Esophagus squamous epithelium (tissue), 5 donors: ENCODE data around the gene SH3BP5L. TPM values are rescaled to one million over a fixed set of nuclear protein-coding genes. Genes with fewer than 3 reads are reported as not detected.

Experiments
- DNase-seq: peaks from one replicate; lab custom pipeline; 2025; lab: John Stamatoyannopoulos, UW
- H3K27ac ChIP-seq, 4 donors: fragments of 200-600 bp; sonication (generic); one replicate each; pipeline ENCODE4 v1.5.1; 2016 to 2019; ENCODE audit warnings: mild to moderate bottlenecking in 1 of 4
- H3K27me3 ChIP-seq, 4 donors: fragments of 200-600 bp; sonication (generic); 1 replicate in 3 of 4; 2 replicates in 1 of 4; pipeline versions ENCODE4 v1.5.1 to v1.6.0; 2017 to 2021; ENCODE audit warnings: antibody characterized with exemption in 1 of 4
- H3K36me3 ChIP-seq, 3 donors: fragments of 200-600 bp; sonication (generic); one replicate each; pipeline ENCODE4 v1.5.1; 2016 to 2019
- H3K4me1 ChIP-seq, 3 donors: fragments of 200-600 bp; sonication (generic); one replicate each; pipeline ENCODE4 v1.5.1; 2017 to 2019
- H3K4me3 ChIP-seq, 4 donors: fragments of 200-600 bp; sonication (generic); 1 replicate in 3 of 4; 2 replicates in 1 of 4; pipeline ENCODE4 v1.5.1; 2016 to 2019; ENCODE audit warnings: mild to moderate bottlenecking in 2 of 4, moderate library complexity in 1 of 4
- H3K9me3 ChIP-seq, 3 donors: fragments of 200-600 bp; sonication (generic); one replicate each; pipeline ENCODE4 v1.5.1; 2016 to 2019
- CTCF ChIP-seq, 6 experiments: fragments of 450-650 bp in 4 of 6; fragments of 200-600 bp in 2 of 6; sonication (generic) in 2 of 6; IDR thresholded peaks; one replicate each; pipeline ENCODE4 v1.5.1; 2016 to 2019; ENCODE audit warnings: antibody characterized with exemption in 6 of 6, mild to moderate bottlenecking in 4 of 6, moderate library complexity in 4 of 6
- POLR2A ChIP-seq, 4 donors: fragments of 450-650 bp; IDR thresholded peaks; one replicate each; pipeline ENCODE4 v1.6.1; 2017; ENCODE audit warnings: antibody characterized with exemption in 4 of 4, mild to moderate bottlenecking in 4 of 4, moderate library complexity in 3 of 4
- WGBS, 2 donors: methylation state at CpG; one replicate each; pipeline ENCODE4 v1.1.5; 2018; 5-methylcytosine and 5-hydroxymethylcytosine counted together
- intact Hi-C: fragments of 100-400 bp; cut with DNase I; formaldehyde crosslinking; loops from one replicate; pipeline ENCODE4 v1.15.0; 2022
- total RNA-seq, 4 donors: library from RNA; depleted of rRNA; stranded (reverse); fragments of >200 nt; gene quantifications; one replicate each; pipeline ENCODE4 v1.1.0, GENCODE V29; 2016
- donor health status: DM: yes; HTN: yes; CAD: no.

Gene SH3BP5L
- total RNA-seq: 10 to 100 TPM; 19.2 to 23.1 (median 21.9) TPM

GRCh38 chr1:248825909-248826760, at the start of gene SH3BP5L:
SH3BP5L (minus strand) TSS chr1:248825915; CDS start chr1:248824935, 980 bp downstream.
- WGBS, 2 donors: 0 to 1% methylated on average over 24 to 46 of the region's 56 CpGs
- Histone ChIP-seq H3K27me3 (no peaks in the 10 kb centered on the region), H3K36me3 (peaks cover 0 to 37% (median 0%) of the 10 kb centered on the region in 3 donors), H3K27ac (peak within 1 kb of the TSS; percentile 93 to 99 (median 97)), H3K9me3 (no peaks in the 10 kb centered on the region), H3K4me3 (peak within 1 kb of the TSS; percentile 78 to 96 (median 84)), H3K4me1 (peaks cover 34 to 51% (median 44%) of the 10 kb centered on the region in 3 donors)
- TF ChIP-seq POLR2A (IDR thresholded peaks at IDR 0.05) (peak in 2 of 4 donors; percentile 76 to 83), CTCF (IDR thresholded peaks at IDR 0.05) (peak in 5 of 6 experiments; percentile 52 to 64 (median 56))
- intact Hi-C loops: no loop called here
- peak; percentile 82 for DNase-seq

- Histone ChIP-seq H3K27me3 (no peaks in the 10 kb centered on the region), H3K36me3 (no peaks in the 10 kb centered on the region), H3K4me3 (peak overlapping the region; percentile 44 to 72 (median 66)), H3K27ac (peak overlapping the region; percentile 89 to 97 (median 96)), H3K9me3 (no peaks in the 10 kb centered on the region), H3K4me1 (peaks cover 0 to 23% (median 3%) of the 10 kb centered on the region in 3 donors)
- no peak for DNase-seq
- TF ChIP-seq CTCF (IDR thresholded peaks at IDR 0.05) (peak in 1 of 6 experiments; percentile 16), POLR2A (IDR thresholded peaks at IDR 0.05) (no peak)
- intact Hi-C loops: no loop called here
- 3 to 4% methylated on average over 19 to 21 of the region's 23 CpGs for WGBS, 2 donors
Observed at GRCh38 chr1:248873993-248874533, 48.3 kb upstream of the SH3BP5L start.

GRCh38 chr1:248873409-248873992, 47.8 kb upstream of the SH3BP5L start:
- Histone ChIP-seq H3K9me3 (no peaks in the 10 kb centered on the region), H3K4me3 (peak overlapping the region; percentile 44 to 72 (median 66)), H3K27me3 (no peaks in the 10 kb centered on the region), H3K27ac (peak overlapping the region; percentile 89 to 97 (median 96)), H3K36me3 (no peaks in the 10 kb centered on the region), H3K4me1 (peaks cover 0 to 23% (median 3%) of the 10 kb centered on the region in 3 donors)
- peak; percentile 39 for DNase-seq
- intact Hi-C loops: no loop called here
- WGBS, 2 donors: 0% methylated on average over 6 to 22 of the region's 41 CpGs
- TF ChIP-seq CTCF (IDR thresholded peaks at IDR 0.05) (no peak), POLR2A (IDR thresholded peaks at IDR 0.05) (peak in 2 of 4 donors; percentile 39 to 41)

- WGBS, 2 donors: 1 to 5% methylated on average over 12 to 28 of the region's 31 CpGs
- Histone ChIP-seq H3K4me3 (peak overlapping the region; percentile 44 to 72 (median 66)), H3K36me3 (no peaks in the 10 kb centered on the region), H3K4me1 (peaks cover 0 to 23% (median 3%) of the 10 kb centered on the region in 3 donors), H3K27me3 (no peaks in the 10 kb centered on the region), H3K27ac (peak overlapping the region; percentile 89 to 97 (median 96)), H3K9me3 (no peaks in the 10 kb centered on the region)
- intact Hi-C loops: no loop called here
- no peak for TF ChIP-seq CTCF (IDR thresholded peaks at IDR 0.05)
- no peak for TF ChIP-seq POLR2A (IDR thresholded peaks at IDR 0.05)
- no peak for DNase-seq
Observed at GRCh38 chr1:248872752-248873408, 47.2 kb upstream of the SH3BP5L start.
